Subcutaneous adipose tissue (tissue), 4 donors: ENCODE data around the gene ATP2A2. TPM values are rescaled to one million over a fixed set of nuclear protein-coding genes. Genes with fewer than 3 reads are reported as not detected.

Source experiments
- CTCF ChIP-seq: fragments of 450-650 bp; IDR thresholded peaks from one replicate; pipeline ENCODE4 v1.5.1; 2016; ENCODE audit warnings: low read depth, mild to moderate bottlenecking, control low read depth, antibody characterized with exemption, moderate library complexity
- small RNA-seq: library from RNA; depleted of rRNA; stranded (forward); fragments of <200 nt; gene quantifications from one replicate; pipeline ENCODE3, GENCODE V24; 2016
- total RNA-seq, 4 donors: library from RNA; depleted of rRNA; stranded (reverse); fragments of >200 nt; gene quantifications; one replicate each; pipeline ENCODE4 v1.1.0, GENCODE V29; 2016

The ATP2A2 gene
- total RNA-seq, 4 donors from 2014 or later, result 75.7 to 152 (median 91.4) TPM

- no peak for TF ChIP-seq CTCF
Observed at GRCh38 chr12:110373962-110374611, 93.0 kb downstream of the ATP2A2 start.

- no peak for TF ChIP-seq CTCF
Observed at GRCh38 chr12:110379197-110379596, 98.2 kb downstream of the ATP2A2 start.

- no peak for TF ChIP-seq CTCF
Observed at GRCh38 chr12:110379631-110380030, 98.6 kb downstream of the ATP2A2 start.

- TF ChIP-seq CTCF, result no peak
Observed at GRCh38 chr12:110382683-110383082, 101.6 kb downstream of the ATP2A2 start.

Small RNAs within 50 kb of the gene (small RNA-seq; reads per million reads assigned to genes)
- not detected for gene RN7SL769P

Other genes with a start within 250 kb of the ATP2A2 start
- gene C12orf76, start 232.7 kb upstream of the ATP2A2 start, total RNA-seq, result 10 to 100 TPM in 2 of 4 donors, 1 to 10 TPM in 2; 7.7 to 21.4 (median 12.4) TPM
- 1 to 10 TPM; 3.4 to 9.2 (median 8.1) TPM for gene IFT81, start 156.9 kb upstream of the ATP2A2 start, total RNA-seq
- gene ANAPC7, start 122.5 kb downstream of the ATP2A2 start, total RNA-seq, result 10 to 100 TPM; 26.0 to 38.4 (median 32.2) TPM
- gene ARPC3, start 169.1 kb downstream of the ATP2A2 start, total RNA-seq, result 100 to 1,000 TPM; 304 to 501 (median 382) TPM
- gene GPN3, start 187.0 kb downstream of the ATP2A2 start, total RNA-seq, result 10 to 100 TPM; 19.0 to 44.5 (median 25.7) TPM
- 1 to 10 TPM; 3.8 to 6.5 (median 5.2) TPM for gene FAM216A, start 187.6 kb downstream of the ATP2A2 start, total RNA-seq
- gene VPS29, start 220.9 kb downstream of the ATP2A2 start, total RNA-seq, result 100 to 1,000 TPM; 104 to 165 (median 163) TPM
- gene RAD9B, start 221.1 kb downstream of the ATP2A2 start, total RNA-seq, result 1 to 10 TPM in 1 of 4 donors, under 1 TPM in 2, not detected in 1; 0.22 to 1.9 (median 0.82) TPM